Adrenal gland (tissue), 5 donors: ENCODE measurements around the gene PPP1R12C.

ENCODE experiments used
- POLR2A ChIP-seq, 2 donors: fragments of 450-650 bp; IDR thresholded peaks; one replicate each; pipeline ENCODE4 v1.6.1; 2017; ENCODE audit warnings: antibody characterized with exemption in 2 of 2, mild to moderate bottlenecking in 2 of 2, moderate library complexity in 1 of 2
- TF ChIP-seq, protein P1 (sequence below), 6 experiments: fragments of 450-650 bp in 4 of 6; fragments of 200-600 bp in 2 of 6; sonication (generic) in 1 of 6; IDR thresholded peaks; 1 replicate in 5 of 6; 2 replicates in 1 of 6; pipeline versions ENCODE4 v1.5.1 to v1.8.0; 2016 to 2021; ENCODE audit warnings: antibody characterized with exemption in 6 of 6, mild to moderate bottlenecking in 2 of 6, moderate library complexity in 1 of 6
- donor health status: DM: no; HTN: no; CAD: no.

DNA sequence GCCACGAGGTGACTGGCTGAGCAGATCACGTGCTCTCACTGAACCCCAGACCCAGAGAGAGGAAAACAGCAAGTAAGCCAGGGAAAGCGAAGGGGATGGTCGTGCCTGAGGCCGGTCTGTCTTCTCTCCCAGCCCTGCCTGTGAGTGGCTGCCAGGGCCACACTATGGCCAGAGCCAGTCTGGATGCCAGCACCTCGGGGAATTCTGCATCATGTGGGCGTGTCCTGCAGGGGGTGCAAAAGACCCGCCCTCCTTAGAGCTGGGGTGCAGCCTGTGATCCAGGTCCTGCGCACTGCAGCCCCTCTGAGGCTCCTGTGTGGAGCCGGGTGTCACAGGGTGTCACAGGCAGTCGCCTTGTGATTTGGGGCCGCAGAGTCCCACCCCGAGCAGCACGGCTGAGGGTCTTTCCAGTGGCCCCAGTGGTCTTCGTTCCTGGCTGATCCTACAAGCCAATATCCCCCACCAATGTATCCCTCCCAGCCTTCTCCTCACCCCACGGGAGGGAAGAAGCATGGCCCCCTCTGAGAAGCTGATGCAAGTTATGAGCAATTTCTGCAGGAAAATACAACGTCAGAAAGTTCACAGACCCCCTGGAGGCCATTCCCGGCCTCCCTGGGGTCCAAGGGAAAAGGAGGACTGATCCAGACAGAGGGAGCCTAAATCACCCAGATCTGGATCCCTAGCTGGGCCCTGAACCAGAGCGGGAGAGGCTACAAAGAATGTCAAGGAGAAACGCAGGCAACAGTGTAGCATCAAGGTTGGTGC, 7.7 kb downstream of the PPP1R12C start:
- TF ChIP-seq, protein P1, sequence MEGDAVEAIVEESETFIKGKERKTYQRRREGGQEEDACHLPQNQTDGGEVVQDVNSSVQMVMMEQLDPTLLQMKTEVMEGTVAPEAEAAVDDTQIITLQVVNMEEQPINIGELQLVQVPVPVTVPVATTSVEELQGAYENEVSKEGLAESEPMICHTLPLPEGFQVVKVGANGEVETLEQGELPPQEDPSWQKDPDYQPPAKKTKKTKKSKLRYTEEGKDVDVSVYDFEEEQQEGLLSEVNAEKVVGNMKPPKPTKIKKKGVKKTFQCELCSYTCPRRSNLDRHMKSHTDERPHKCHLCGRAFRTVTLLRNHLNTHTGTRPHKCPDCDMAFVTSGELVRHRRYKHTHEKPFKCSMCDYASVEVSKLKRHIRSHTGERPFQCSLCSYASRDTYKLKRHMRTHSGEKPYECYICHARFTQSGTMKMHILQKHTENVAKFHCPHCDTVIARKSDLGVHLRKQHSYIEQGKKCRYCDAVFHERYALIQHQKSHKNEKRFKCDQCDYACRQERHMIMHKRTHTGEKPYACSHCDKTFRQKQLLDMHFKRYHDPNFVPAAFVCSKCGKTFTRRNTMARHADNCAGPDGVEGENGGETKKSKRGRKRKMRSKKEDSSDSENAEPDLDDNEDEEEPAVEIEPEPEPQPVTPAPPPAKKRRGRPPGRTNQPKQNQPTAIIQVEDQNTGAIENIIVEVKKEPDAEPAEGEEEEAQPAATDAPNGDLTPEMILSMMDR (IDR thresholded peaks at IDR 0.05), result no peak
- TF ChIP-seq POLR2A (IDR thresholded peaks at IDR 0.05), result no peak
